SH-SY5Y (cell line): ENCODE data around the gene SYT17.
A peak's percentile ranks its signal among the peaks of the same experiment; 100 is the strongest.

Experiments used
- GATA2 ChIP-seq: IDR thresholded peaks from 2 replicates; pipeline ENCODE4 v1.6.1; 2011; ENCODE audit warnings: mild to moderate bottlenecking, low read depth, low read length
- GATA3 ChIP-seq: IDR thresholded peaks from 2 replicates; pipeline ENCODE4 v1.6.1; 2011; ENCODE audit warnings: low read depth, mild to moderate bottlenecking, low read length, moderate library complexity

SYT17 gene, protein sequence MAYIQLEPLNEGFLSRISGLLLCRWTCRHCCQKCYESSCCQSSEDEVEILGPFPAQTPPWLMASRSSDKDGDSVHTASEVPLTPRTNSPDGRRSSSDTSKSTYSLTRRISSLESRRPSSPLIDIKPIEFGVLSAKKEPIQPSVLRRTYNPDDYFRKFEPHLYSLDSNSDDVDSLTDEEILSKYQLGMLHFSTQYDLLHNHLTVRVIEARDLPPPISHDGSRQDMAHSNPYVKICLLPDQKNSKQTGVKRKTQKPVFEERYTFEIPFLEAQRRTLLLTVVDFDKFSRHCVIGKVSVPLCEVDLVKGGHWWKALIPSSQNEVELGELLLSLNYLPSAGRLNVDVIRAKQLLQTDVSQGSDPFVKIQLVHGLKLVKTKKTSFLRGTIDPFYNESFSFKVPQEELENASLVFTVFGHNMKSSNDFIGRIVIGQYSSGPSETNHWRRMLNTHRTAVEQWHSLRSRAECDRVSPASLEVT

GRCh38 chr16:19167710-19168370 lies at the start of gene SYT17:
Gene SYT17, plus strand, starts transcription at chr16:19168240. Its CDS starts 407 bp downstream, at chr16:19168647.
- TF ChIP-seq GATA3: no peak
- TF ChIP-seq GATA2: peak; percentile 11; the same call in 1 of the 2 replicates

DNA sequence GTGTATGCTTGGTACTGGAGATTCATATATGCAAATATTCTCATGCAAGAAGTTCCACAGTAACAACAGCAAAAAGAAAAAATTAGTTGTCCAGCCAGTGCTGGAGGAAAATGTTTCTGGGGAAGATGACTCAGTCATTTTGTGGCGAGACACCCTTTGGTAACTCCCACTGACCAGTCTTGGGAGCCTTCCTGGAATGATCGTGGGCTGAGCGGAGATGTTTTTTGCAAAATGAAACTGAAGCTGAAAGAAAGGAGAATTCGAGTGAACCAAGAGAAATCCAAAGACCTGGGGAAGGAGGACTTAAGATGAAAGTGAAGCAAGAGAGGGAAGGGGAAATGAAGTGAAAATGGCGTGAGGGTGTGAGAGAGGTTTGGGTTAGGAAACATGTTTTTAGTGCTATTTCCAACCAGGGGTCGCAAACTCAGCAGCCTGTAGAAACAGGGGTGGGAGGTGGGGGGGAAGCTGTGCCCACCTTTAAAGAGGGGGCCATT lies 49.1 kb upstream of the SYT17 start:
- TF ChIP-seq GATA3: no peak
- TF ChIP-seq GATA2: no peak

DNA sequence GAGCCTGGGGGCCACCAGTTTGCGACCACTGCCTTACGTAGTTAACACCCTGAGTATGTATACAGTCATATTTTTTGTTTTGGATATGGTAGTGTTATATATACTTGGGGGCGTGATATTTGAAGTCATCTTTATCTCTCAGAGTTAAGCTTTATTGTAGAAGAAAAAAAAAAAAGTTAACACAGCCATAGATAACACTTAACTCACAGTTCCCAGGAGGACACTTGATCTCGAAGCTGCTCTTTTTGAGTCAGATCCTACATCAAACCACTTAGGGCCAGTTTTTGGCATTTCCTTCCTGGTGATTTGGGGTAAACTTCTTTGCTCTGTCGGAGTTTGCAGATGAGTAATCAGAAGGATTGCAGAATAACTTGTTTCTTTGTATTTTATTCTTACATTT lies 48.5 kb upstream of the SYT17 start:
- no peak for TF ChIP-seq GATA2
- TF ChIP-seq GATA3: no peak

GRCh38 chr16:19123535-19124178 lies 44.4 kb upstream of the SYT17 start:
- TF ChIP-seq GATA2 (no peak), GATA3 (no peak)

- TF ChIP-seq GATA3 (no peak), GATA2 (no peak)
These were observed 41.7 kb upstream of the SYT17 start for GRCh38 chr16:19126300-19126699.

GRCh38 chr16:19127205-19127604 lies 40.8 kb upstream of the SYT17 start:
- no peak for TF ChIP-seq GATA2
- no peak for TF ChIP-seq GATA3

GRCh38 chr16:19127674-19128131 lies 40.3 kb upstream of the SYT17 start:
- TF ChIP-seq GATA3: no peak
- no peak for TF ChIP-seq GATA2

DNA sequence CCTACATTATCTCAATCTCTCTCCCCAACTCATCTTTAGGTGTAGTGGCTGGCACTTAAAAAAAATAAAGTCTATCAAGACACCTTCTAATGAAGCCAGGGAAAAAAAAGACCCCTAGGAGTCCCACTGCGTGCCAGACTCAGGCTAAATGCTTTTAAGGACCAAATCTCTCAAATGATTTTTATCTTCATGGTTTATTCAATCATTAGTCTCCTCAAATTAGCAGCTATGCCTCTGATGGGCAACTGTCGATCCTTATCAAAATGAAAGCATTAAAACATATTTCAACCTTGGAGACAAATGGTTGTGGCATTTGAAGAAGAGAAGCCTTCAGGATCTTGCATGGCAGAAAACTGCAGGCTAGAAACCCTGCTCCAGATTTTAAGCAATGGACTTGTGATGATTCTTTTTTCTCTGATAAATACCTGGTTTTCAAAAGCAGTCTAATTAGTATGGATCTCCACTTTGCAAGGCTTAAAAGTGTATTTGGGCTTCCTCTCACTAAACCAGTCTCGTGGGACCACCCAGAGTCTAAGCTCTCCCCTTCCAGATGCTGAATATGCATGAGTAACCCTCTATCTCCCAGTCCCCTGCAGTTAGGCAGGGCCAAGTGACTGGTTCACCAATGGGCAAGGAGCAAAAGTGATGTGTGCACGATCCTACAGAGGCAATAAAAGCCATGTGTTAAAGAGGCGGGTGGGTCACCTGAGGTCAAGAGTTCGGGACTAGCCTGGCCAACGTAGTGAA lies 39.4 kb upstream of the SYT17 start:
- TF ChIP-seq GATA2 (peak; percentile 57; the same call in 1 of the 2 replicates), GATA3 (peak; percentile 73)

GRCh38 chr16:19130385-19130784 lies 37.7 kb upstream of the SYT17 start:
- no peak for TF ChIP-seq GATA3
- TF ChIP-seq GATA2: no peak

- TF ChIP-seq GATA3 (no peak), GATA2 (no peak)
These were observed 36.9 kb upstream of the SYT17 start for GRCh38 chr16:19130852-19131824.

- no peak for TF ChIP-seq GATA2
- TF ChIP-seq GATA3: no peak
These were observed 36.2 kb upstream of the SYT17 start for GRCh38 chr16:19131825-19132218.

DNA sequence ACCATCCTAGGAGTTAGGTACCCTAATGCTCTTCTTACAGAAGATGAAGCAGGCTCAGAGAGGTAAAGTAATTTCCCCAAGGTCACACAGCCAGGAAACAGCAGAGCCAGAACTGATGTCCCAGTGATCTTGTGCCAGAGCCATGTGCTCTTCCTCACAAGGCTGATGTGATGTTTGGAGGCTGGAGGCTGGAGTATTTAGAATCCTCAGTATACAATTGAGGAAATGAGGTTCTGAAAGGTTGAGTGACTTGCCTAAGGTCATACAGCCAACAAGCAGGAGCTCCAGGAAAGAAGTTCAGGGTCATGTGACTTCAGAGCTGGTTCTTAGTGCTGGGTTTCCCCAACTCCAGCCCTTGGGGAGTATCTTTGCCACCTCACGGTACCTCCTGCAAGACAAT lies 35.8 kb upstream of the SYT17 start:
- TF ChIP-seq GATA2 (no peak), GATA3 (no peak)
